GM23338 (cell line): ENCODE data around the gene RUVBL2.

Experiments
- CTCF ChIP-seq, 2 experiments: fragments of 200-600 bp in 1 of 2; sonication (generic) in 1 of 2; conservative IDR thresholded peaks; 2 replicates each; pipeline versions ENCODE4 v1.5.1 to v1.6.1; 2016 to 2017; ENCODE audit warnings: antibody characterized with exemption in 2 of 2, low read depth in 2 of 2, mild to moderate bottlenecking in 2 of 2, moderate library complexity in 1 of 2
- EZH2 ChIP-seq: fragments of 200-600 bp; sonication (generic); IDR thresholded peaks from one replicate; pipeline ENCODE4 v1.8.0; 2017; ENCODE audit warnings: antibody characterized with exemption, mild to moderate bottlenecking, low read depth; ENCODE audit not compliant: unreplicated experiment
- JUNB ChIP-seq: IDR thresholded peaks from one replicate; pipeline ENCODE4 v1.6.1; 2016; ENCODE audit warnings: antibody characterized with exemption; ENCODE audit not compliant: unreplicated experiment
- POLR2AphosphoS5 ChIP-seq: IDR thresholded peaks from 2 replicates; pipeline ENCODE4 v1.6.1; 2016; ENCODE audit warnings: antibody characterized with exemption, low read depth
- ZNF462 ChIP-seq: fragments of 250-450 bp; sonication (Bioruptor Pico); IDR thresholded peaks from 2 replicates; pipeline ENCODE4 v1.5.0; 2020; ENCODE audit warnings: mild to moderate bottlenecking, moderate library complexity

GRCh38 chr19:48997972-48998371, 4.3 kb downstream of the RUVBL2 start:
- TF ChIP-seq EZH2, result no peak
- TF ChIP-seq POLR2AphosphoS5, result no peak
- TF ChIP-seq CTCF (conservative IDR thresholded peaks at IDR 0.05; ENCODE audit: low read depth in 2 of 2), result peak; percentile 78 to 82
- TF ChIP-seq ZNF462, result no peak
- TF ChIP-seq JUNB, result no peak
